GM12801 (cell line): ENCODE data around the gene SMPDL3B.

Source experiments
- TF ChIP-seq, protein P1 (sequence below): IDR thresholded peaks from one replicate; pipeline ENCODE4 v1.5.1; 2011; ENCODE audit warnings: control low read depth; ENCODE audit not compliant: insufficient read length; ENCODE audit errors: extremely low read depth

Gene SMPDL3B

DNA sequence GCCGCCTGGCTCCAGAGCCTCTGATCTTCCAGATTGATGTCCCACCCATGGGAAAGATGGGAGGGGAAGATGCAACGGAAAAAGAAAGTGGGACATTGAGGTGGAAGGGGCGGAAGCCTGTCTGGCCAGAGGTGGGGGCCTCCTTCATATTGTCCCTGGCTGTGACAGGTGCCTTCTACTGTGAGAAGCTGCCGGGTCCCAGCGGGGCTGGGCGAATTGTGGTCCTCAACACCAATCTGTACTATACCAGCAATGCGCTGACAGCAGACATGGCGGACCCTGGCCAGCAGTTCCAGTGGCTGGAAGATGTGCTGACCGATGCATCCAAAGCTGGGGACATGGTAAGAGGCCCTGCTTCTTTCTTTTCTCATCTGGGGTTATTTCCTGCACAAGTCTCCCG lies 19.4 kb downstream of the SMPDL3B start:
- TF ChIP-seq, protein P1, sequence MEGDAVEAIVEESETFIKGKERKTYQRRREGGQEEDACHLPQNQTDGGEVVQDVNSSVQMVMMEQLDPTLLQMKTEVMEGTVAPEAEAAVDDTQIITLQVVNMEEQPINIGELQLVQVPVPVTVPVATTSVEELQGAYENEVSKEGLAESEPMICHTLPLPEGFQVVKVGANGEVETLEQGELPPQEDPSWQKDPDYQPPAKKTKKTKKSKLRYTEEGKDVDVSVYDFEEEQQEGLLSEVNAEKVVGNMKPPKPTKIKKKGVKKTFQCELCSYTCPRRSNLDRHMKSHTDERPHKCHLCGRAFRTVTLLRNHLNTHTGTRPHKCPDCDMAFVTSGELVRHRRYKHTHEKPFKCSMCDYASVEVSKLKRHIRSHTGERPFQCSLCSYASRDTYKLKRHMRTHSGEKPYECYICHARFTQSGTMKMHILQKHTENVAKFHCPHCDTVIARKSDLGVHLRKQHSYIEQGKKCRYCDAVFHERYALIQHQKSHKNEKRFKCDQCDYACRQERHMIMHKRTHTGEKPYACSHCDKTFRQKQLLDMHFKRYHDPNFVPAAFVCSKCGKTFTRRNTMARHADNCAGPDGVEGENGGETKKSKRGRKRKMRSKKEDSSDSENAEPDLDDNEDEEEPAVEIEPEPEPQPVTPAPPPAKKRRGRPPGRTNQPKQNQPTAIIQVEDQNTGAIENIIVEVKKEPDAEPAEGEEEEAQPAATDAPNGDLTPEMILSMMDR, result no peak

DNA sequence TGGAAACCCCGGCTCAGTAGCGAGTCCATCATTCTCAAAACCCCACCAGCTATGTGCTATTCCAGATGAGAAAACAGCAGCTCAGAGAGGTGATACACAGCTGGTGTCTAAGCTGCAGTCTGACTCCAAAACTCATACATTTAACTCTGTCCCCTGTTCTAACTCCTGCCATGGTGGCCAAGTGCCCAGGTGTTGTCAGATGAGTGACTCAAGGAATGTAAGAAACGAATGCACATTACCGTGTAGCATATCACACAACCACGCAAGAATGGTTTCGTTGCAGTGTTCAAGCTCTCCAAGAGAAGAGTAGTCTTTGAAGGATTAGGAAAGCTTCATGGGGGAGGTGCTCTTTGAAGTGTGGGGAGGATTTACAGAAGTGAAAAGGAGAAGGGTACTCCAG lies 20.3 kb downstream of the SMPDL3B start:
- TF ChIP-seq, protein P1, result no peak

DNA sequence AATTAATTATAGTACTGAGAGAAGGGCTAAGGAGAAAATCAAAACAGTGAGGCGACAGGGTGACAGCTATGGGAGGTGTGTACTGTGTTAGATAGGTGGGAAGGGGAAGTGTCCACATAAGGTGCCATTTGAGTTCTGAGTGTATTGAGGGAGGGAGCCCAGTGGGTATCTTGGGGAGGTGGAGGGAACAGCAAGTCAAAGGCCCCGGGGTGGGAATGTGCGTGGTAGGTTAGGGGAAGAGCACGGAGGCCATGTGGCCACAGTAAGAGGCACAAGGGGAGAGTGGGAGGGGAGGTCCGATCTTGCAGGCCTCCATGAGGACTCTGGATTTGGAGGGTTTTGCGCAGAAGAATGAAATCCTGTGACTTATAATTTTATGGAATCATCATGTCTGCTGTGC lies 22.0 kb downstream of the SMPDL3B start:
- TF ChIP-seq, protein P1, result no peak

DNA sequence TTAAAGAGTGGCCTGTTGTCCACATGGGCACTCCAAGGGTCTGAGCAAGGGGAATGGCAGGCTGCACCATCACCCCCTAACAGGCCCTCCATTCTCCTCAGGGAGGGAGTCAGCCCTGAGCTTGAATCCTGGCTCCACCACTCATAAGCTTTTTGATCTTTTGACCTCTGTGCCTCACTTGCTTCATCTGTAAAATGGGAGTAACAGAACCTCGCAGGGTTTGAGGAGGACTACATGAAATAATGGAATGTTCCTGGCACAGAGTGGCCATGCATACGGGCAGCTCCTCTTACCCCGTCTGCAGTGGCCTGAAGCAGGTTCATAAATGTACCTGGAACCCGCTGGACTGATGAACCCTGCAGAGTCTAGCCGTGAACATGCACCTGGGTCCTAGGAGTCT lies 22.9 kb downstream of the SMPDL3B start:
- TF ChIP-seq, protein P1, result no peak

DNA sequence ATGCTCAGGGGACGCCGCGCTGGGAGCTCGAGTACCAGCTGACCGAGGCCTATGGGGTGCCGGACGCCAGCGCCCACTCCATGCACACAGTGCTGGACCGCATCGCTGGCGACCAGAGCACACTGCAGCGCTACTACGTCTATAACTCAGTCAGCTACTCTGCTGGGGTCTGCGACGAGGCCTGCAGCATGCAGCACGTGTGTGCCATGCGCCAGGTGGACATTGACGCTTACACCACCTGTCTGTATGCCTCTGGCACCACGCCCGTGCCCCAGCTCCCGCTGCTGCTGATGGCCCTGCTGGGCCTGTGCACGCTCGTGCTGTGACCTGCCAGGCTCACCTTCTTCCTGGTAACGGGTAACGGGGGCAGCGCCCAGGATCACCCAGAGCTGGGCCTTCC lies 23.7 kb downstream of the SMPDL3B start:
- TF ChIP-seq, protein P1, result no peak

DNA sequence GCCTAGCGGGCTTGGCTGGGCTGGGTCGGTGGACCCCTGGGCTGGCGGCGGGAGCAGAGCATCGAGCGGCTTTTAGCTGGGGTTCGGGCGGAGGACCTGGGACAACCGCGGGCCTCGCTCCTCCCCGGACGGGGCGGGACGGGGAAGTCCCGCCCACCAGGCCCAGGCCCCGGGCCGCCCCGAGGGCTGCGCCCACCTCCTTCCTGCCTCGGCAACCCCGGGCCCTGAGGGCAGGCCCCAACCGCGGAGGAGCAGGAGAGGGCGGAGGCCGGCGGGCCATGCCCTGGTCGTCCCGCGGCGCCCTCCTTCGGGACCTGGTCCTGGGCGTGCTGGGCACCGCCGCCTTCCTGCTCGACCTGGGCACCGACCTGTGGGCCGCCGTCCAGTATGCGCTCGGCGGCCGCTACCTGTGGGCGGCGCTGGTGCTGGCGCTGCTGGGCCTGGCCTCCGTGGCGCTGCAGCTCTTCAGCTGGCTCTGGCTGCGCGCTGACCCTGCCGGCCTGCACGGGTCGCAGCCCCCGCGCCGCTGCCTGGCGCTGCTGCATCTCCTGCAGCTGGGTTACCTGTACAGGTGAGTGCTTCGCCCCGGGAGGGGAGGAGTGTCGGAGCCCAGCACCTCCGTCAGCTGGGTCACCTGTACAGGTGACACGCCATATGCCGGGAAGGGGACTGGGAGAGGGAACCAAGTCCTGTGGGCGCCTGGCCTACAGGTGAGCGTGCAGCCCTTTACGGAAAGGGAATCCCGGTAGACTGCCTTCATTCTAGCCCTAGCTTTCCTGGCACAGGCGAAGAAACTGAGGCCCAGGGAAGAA lies 25.2 kb downstream of the SMPDL3B start, which contains the start of gene XKR8:
Gene XKR8 (plus strand): TSS at position 182 of the 812 bp plus-strand sequence. CDS start 97 bp downstream, at position 279.
- TF ChIP-seq, protein P1, result no peak

DNA sequence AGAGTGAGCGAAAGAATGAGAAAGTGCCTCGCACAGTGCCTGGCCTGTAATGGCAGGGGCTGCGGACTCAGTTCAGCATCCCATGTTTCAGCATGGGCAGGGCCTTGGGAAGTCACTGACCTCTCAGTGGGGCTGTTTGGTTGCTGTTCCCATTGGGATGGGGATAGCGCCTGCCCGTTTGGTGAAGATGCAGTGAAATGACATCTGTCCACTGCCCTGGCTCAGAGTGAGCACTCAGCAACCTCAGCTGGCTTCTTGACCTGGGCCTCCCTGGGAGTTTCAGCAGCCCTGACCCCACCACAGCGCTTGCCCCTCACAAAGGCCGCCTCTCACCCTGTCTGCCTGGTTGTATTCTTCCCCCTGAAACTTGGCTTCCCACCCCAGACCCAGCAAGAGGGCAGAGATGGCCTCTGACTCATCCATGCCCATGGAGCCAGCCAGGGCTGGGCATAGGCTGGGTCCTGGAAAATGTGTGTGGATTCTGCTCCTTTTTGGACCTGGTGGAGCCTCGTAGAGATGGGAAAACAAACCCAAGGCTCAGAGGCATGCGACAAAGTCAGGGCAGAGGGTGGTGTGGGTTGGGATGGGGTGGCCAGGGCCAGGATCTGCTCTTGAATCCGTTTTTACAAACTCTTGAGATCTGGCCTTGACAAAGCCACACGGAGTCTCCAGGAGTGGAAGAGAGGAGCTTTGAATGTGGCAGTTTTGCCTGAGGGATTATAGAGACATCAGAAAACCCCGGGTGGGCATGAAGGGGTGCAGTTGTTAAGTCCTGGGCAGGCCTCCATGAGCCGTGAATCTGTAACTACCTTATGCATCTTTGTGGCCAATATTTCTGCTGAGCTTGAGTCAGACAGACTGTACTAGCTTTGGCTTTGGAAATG lies 26.2 kb downstream of the SMPDL3B start:
- TF ChIP-seq, protein P1, result no peak
